K562 (cell line): ENCODE data around the gene CCDC124. TPM values are rescaled to one million over a fixed set of nuclear protein-coding genes. Genes with fewer than 3 reads are reported as not detected.
A peak's percentile ranks its signal among the peaks of the same experiment; 100 is the strongest.

Source experiments
- E2F3 ChIP-seq: fragments of 250-450 bp; sonication (Bioruptor Pico); IDR thresholded peaks from 2 replicates; pipeline ENCODE4 v1.4.0; 2020; ENCODE audit warnings: mild to moderate bottlenecking
- EWSR1 ChIP-seq: fragments of 450-650 bp; IDR thresholded peaks from 2 replicates; pipeline ENCODE4 v1.6.1; 2018; ENCODE audit warnings: borderline replicate concordance, mild to moderate bottlenecking, low read depth, moderate library complexity; ENCODE audit not compliant: partially characterized antibody
- GATA2 ChIP-seq: sonication (generic); formaldehyde crosslinking; IDR thresholded peaks from 2 replicates; pipeline ENCODE4 v1.4.0; 2020; ENCODE audit warnings: mild to moderate bottlenecking, missing genetic modification reagents
- HLTF ChIP-seq: fragments of 450-650 bp; IDR thresholded peaks from 2 replicates; pipeline ENCODE4 v1.6.1; 2016
- ILK ChIP-seq: fragments of 450-650 bp; IDR thresholded peaks from 2 replicates; pipeline ENCODE4 v1.6.1; 2016; ENCODE audit warnings: missing genetic modification characterization, low read depth, mild to moderate bottlenecking, missing compliant biosample characterization, moderate library complexity, borderline replicate concordance
- IRF2 ChIP-seq: sonication (generic); formaldehyde crosslinking; IDR thresholded peaks from 2 replicates; pipeline ENCODE4 v1.8.1; 2022; ENCODE audit warnings: mild to moderate bottlenecking, missing genetic modification reagents
- NR4A1 ChIP-seq, 2 experiments: fragments of 250-450 bp in 1 of 2; fragments of 450-650 bp in 1 of 2; sonication (Bioruptor Pico) in 1 of 2; IDR thresholded peaks; 2 replicates each; pipeline versions ENCODE4 v1.4.0 to v1.6.1; 2016 to 2020; ENCODE audit warnings: mild to moderate bottlenecking in 2 of 2, missing compliant biosample characterization in 1 of 2, missing genetic modification characterization in 1 of 2, moderate library complexity in 1 of 2
- SRF ChIP-seq, 2 experiments: fragments of 250-450, 450-650 bp in 1 of 2; sonication (Bioruptor Pico) in 1 of 2; sonication (generic) in 1 of 2; formaldehyde crosslinking; IDR thresholded peaks; 2 replicates each; pipeline versions ENCODE4 v1.5.0 to v1.5.1; 2020 to 2022; ENCODE audit warnings: mild to moderate bottlenecking in 1 of 2, missing genetic modification reagents in 1 of 2
- ZBTB7A ChIP-seq: IDR thresholded peaks from 2 replicates; pipeline ENCODE4 v1.6.1; 2011; ENCODE audit warnings: low read depth, mild to moderate bottlenecking, low read length, moderate library complexity, borderline replicate concordance; ENCODE audit not compliant: control insufficient read depth
- ZKSCAN1 ChIP-seq: fragments of 150-350 bp; IDR thresholded peaks from 2 replicates; pipeline ENCODE4 v1.6.1; 2016; ENCODE audit warnings: low read depth, low read length
- ZNF165 ChIP-seq: fragments of 250-450 bp; sonication (Bioruptor Pico); IDR thresholded peaks from 2 replicates; pipeline ENCODE4 v1.4.0; 2020; ENCODE audit warnings: borderline replicate concordance
- ZNF175 ChIP-seq: fragments of 200-800 bp; sonication (Bioruptor generic); IDR thresholded peaks from 2 replicates; pipeline ENCODE4 v1.6.1; 2016; ENCODE audit warnings: low read depth, mild to moderate bottlenecking, missing genetic modification characterization, missing compliant biosample characterization
- ZNF583 ChIP-seq: fragments of 250-450 bp; sonication (Bioruptor Pico); IDR thresholded peaks from 2 replicates; pipeline ENCODE4 v1.4.0; 2020
- ZNF76 ChIP-seq: fragments of 250-450 bp; sonication (Bioruptor Pico); IDR thresholded peaks from 2 replicates; pipeline ENCODE4 v1.4.0; 2020; ENCODE audit warnings: mild to moderate bottlenecking, moderate library complexity, borderline replicate concordance
- polyA plus RNA-seq, 8 experiments: library from polyadenylated mRNA; depleted of rRNA in 4 of 8; stranded (reverse) in 5 of 8; unstranded in 3 of 8; fragments of >200 nt; fragmentation: Nextera tagmentation in 2 of 8; fragmentation: Illumina TruSeq in 1 of 8; extraction: Ambion mirVana in 2 of 8; extraction: Trizol in 1 of 8; gene quantifications; 2 replicates each; pipeline versions ENCODE4 v1.2.1 to v1.2.3, GENCODE V29; 2011 to 2014; ENCODE audit warnings: inconsistent platforms in 1 of 8, missing spikeins in 1 of 8
- total RNA-seq, 7 experiments: library from RNA; depleted of rRNA in 6 of 7; stranded (reverse); fragments of >200 nt in 6 of 7; fragmentation: Illumina TruSeq in 2 of 7; extraction: Trizol in 2 of 7; gene quantifications; 2 replicates each; pipeline versions ENCODE4 v1.2.1 to v1.2.3, GENCODE V29; 2011 to 2021; ENCODE audit warnings: low replicate concordance in 1 of 7
- TF ChIP-seq, protein P1 (sequence below): fragments of 200-800 bp; sonication (Bioruptor generic); IDR thresholded peaks from 2 replicates; pipeline ENCODE4 v1.6.1; 2016; ENCODE audit warnings: missing genetic modification characterization, missing compliant biosample characterization
- TF ChIP-seq, protein P2 (sequence below): fragments of 450-650 bp; formaldehyde crosslinking; IDR thresholded peaks from 2 replicates; pipeline ENCODE4 v1.4.0; 2020; ENCODE audit warnings: mild to moderate bottlenecking, moderate library complexity
- TF ChIP-seq, protein P3 (sequence below): fragments of 450-650 bp; IDR thresholded peaks from 2 replicates; pipeline ENCODE4 v1.6.1; 2016; ENCODE audit warnings: borderline replicate concordance

Gene CCDC124
- total and polyA plus RNA-seq, 9 of the 15 experiments (the other 6 are each of a cell fraction or from before 2014, with no cell fraction given) = 5.8 to 234 (median 40.1) TPM

DNA sequence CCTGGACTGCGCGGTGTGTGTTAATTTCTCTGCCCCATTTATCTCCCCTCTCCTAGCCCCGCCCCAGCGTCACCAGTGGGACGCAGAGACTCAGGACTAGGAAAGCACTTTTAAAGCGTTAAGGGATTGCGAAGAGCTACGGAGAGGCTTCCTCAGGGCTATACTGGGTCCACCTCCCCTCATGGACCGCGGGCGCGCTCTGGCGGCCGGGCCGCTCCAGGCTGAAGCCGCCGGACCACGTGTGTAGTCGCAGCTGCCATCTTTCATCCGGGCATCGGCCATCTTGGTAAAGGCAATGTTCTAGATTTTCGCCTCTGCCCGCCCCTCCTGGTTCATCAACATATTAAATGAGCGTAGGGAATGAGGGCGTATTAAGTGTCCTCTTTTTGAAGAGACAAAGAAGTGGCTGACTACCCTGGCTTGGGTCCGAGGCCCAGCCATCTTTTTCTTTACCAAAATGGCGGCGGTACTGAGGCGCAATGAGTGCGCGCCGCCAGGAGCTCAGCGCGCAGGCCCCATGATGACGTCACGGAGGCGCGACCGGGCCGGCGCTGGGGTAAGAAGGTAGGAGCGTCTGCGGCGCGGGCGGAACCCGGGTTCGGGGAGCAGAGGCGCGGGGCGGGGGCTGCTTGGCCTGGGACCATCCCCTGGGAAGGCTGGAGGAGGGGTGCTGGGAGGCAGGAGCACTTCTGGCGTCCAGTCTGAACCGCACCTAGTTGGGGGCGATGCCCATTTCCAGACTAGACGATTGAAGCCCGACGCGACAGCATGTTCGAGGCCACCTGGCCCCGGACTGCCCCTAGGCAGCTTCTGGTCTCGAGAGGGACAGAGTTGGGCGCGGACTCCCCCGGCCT lies at the start of gene CCDC124 (continued):
- TF ChIP-seq, protein P1, sequence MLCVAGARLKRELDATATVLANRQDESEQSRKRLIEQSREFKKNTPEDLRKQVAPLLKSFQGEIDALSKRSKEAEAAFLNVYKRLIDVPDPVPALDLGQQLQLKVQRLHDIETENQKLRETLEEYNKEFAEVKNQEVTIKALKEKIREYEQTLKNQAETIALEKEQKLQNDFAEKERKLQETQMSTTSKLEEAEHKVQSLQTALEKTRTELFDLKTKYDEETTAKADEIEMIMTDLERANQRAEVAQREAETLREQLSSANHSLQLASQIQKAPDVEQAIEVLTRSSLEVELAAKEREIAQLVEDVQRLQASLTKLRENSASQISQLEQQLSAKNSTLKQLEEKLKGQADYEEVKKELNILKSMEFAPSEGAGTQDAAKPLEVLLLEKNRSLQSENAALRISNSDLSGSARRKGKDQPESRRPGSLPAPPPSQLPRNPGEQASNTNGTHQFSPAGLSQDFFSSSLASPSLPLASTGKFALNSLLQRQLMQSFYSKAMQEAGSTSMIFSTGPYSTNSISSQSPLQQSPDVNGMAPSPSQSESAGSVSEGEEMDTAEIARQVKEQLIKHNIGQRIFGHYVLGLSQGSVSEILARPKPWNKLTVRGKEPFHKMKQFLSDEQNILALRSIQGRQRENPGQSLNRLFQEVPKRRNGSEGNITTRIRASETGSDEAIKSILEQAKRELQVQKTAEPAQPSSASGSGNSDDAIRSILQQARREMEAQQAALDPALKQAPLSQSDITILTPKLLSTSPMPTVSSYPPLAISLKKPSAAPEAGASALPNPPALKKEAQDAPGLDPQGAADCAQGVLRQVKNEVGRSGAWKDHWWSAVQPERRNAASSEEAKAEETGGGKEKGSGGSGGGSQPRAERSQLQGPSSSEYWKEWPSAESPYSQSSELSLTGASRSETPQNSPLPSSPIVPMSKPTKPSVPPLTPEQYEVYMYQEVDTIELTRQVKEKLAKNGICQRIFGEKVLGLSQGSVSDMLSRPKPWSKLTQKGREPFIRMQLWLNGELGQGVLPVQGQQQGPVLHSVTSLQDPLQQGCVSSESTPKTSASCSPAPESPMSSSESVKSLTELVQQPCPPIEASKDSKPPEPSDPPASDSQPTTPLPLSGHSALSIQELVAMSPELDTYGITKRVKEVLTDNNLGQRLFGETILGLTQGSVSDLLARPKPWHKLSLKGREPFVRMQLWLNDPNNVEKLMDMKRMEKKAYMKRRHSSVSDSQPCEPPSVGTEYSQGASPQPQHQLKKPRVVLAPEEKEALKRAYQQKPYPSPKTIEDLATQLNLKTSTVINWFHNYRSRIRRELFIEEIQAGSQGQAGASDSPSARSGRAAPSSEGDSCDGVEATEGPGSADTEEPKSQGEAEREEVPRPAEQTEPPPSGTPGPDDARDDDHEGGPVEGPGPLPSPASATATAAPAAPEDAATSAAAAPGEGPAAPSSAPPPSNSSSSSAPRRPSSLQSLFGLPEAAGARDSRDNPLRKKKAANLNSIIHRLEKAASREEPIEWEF (CRISPR knock-in tag) = 0 out of 2 replicates have a peak, but pooled peaks have one; percentile 43
- peak; percentile 44; the same call in 1 of the 2 replicates for TF ChIP-seq ZBTB7A
- TF ChIP-seq ZNF583 (CRISPR knock-in tag) = peak; percentile 92
- TF ChIP-seq HLTF = 0 out of 2 replicates have a peak, but pooled peaks have one; percentile 19
- TF ChIP-seq, protein P2, sequence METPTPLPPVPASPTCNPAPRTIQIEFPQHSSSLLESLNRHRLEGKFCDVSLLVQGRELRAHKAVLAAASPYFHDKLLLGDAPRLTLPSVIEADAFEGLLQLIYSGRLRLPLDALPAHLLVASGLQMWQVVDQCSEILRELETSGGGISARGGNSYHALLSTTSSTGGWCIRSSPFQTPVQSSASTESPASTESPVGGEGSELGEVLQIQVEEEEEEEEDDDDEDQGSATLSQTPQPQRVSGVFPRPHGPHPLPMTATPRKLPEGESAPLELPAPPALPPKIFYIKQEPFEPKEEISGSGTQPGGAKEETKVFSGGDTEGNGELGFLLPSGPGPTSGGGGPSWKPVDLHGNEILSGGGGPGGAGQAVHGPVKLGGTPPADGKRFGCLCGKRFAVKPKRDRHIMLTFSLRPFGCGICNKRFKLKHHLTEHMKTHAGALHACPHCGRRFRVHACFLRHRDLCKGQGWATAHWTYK (CRISPR knock-in tag) = peak; percentile 97
- no peak for TF ChIP-seq IRF2 (CRISPR knock-in tag)
- no peak for TF ChIP-seq NR4A1 (CRISPR knock-in tag; IDR thresholded peaks at IDR 0.05)
- peak; percentile 97 for TF ChIP-seq NR4A1 (tag; IDR thresholded peaks at IDR 0.05)
- peak; percentile 89; the same call in 1 of the 2 replicates for TF ChIP-seq ZNF165 (CRISPR knock-in tag)
- TF ChIP-seq GATA2 = no peak
- TF ChIP-seq E2F3 = peak; percentile 69
- TF ChIP-seq ZNF76 = peak; percentile 85
- peak; percentile 98 for TF ChIP-seq ZNF175 (CRISPR knock-in tag)
- TF ChIP-seq ZKSCAN1 = peak; percentile 62; the same call in 1 of the 2 replicates
- TF ChIP-seq EWSR1 = no peak
- no peak for TF ChIP-seq SRF (CRISPR knock-in tag; IDR thresholded peaks at IDR 0.05)
- TF ChIP-seq, protein P3, sequence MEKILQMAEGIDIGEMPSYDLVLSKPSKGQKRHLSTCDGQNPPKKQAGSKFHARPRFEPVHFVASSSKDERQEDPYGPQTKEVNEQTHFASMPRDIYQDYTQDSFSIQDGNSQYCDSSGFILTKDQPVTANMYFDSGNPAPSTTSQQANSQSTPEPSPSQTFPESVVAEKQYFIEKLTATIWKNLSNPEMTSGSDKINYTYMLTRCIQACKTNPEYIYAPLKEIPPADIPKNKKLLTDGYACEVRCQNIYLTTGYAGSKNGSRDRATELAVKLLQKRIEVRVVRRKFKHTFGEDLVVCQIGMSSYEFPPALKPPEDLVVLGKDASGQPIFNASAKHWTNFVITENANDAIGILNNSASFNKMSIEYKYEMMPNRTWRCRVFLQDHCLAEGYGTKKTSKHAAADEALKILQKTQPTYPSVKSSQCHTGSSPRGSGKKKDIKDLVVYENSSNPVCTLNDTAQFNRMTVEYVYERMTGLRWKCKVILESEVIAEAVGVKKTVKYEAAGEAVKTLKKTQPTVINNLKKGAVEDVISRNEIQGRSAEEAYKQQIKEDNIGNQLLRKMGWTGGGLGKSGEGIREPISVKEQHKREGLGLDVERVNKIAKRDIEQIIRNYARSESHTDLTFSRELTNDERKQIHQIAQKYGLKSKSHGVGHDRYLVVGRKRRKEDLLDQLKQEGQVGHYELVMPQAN = peak; percentile 78; the same call in 1 of the 2 replicates
- TF ChIP-seq ILK = no peak
